SK-N-SH (cell line): ENCODE results near the gene PPP3CA. TPM values are rescaled to one million over a fixed set of nuclear protein-coding genes. Genes with fewer than 3 reads are reported as not detected.

Experiments used
- CTCF ChIA-PET: fragments of 300-600, 350-600 bp; formaldehyde crosslinking; extraction: SDS; loops from one replicate; lab custom pipeline; 2021; lab: Yijun Ruan, JAX
- POLR2A ChIA-PET: fragments of 350-600 bp; sonication (Branson Sonifier 250); formaldehyde crosslinking; extraction: SDS; loops from one replicate; lab custom pipeline; 2020; ENCODE audit warnings: antibody characterized with exemption, inconsistent platforms; lab: Yijun Ruan, JAX
- DNase-seq: peaks from one replicate; pipeline ENCODE4 v3.0.0; 2012
- H2AFZ ChIP-seq: fragments of 200-600 bp; sonication (generic); 2 replicates; pipeline ENCODE4 v1.8.1; 2016; ENCODE audit warnings: antibody characterized with exemption, mild to moderate bottlenecking, low read depth
- H3F3A ChIP-seq: fragments of 200-600 bp; sonication (generic); replicated peaks from 2 replicates; pipeline ENCODE3; 2016; ENCODE audit warnings: antibody characterized with exemption, mild to moderate bottlenecking; ENCODE audit not compliant: insufficient read depth
- H3K27ac ChIP-seq, 2 experiments: fragments of 200-500 bp in 1 of 2; fragments of 200-600 bp in 1 of 2; sonication (Bioruptor generic) in 1 of 2; sonication (generic), shearing (Covaris generic) in 1 of 2; 2 replicates each; pipeline versions ENCODE4 v1.5.1 to v1.6.1; 2014 to 2016; ENCODE audit warnings: low read depth in 2 of 2, inconsistent platforms in 1 of 2, low read length in 1 of 2, mild to moderate bottlenecking in 1 of 2, mixed read lengths in 1 of 2
- H3K27me3 ChIP-seq: fragments of 200-600 bp; sonication (generic), shearing (Covaris generic); 2 replicates; pipeline ENCODE4 v1.6.1; 2016; ENCODE audit warnings: mixed run types; ENCODE audit not compliant: insufficient read depth
- H3K36me3 ChIP-seq, 2 experiments: fragments of 200-500 bp in 1 of 2; fragments of 200-600 bp in 1 of 2; sonication (Bioruptor generic) in 1 of 2; sonication (generic) in 1 of 2; replicated peaks in 1 of 2; 2 replicates each; pipeline versions ENCODE3 to v1.5.1; 2014 to 2016; ENCODE audit warnings: low read length in 1 of 2, mild to moderate bottlenecking in 1 of 2; ENCODE audit not compliant: insufficient read depth in 2 of 2, control insufficient read depth in 1 of 2
- H3K4me1 ChIP-seq, 2 experiments: fragments of 200-500 bp in 1 of 2; fragments of 200-600 bp in 1 of 2; sonication (Bioruptor generic) in 1 of 2; sonication (generic), shearing (Covaris generic) in 1 of 2; 2 replicates each; pipeline versions ENCODE4 v1.5.1 to v1.6.1; 2014 to 2016; ENCODE audit warnings: low read depth in 1 of 2, low read length in 1 of 2, mixed run types in 1 of 2; ENCODE audit not compliant: insufficient read depth in 2 of 2, control insufficient read depth in 1 of 2
- H3K4me2 ChIP-seq: fragments of 200-600 bp; sonication (generic), shearing (Covaris generic); 2 replicates; pipeline ENCODE4 v1.6.1; 2017; ENCODE audit warnings: mixed run types
- H3K4me3 ChIP-seq, 2 experiments: fragments of 200-500 bp in 1 of 2; fragments of 200-600 bp in 1 of 2; sonication (Bioruptor generic) in 1 of 2; sonication (generic), shearing (Covaris generic) in 1 of 2; 2 replicates each; pipeline versions ENCODE4 v1.5.1 to v1.8.1; 2014 to 2016; ENCODE audit warnings: low read depth in 2 of 2, inconsistent platforms in 1 of 2, low read length in 1 of 2, mild to moderate bottlenecking in 1 of 2, mixed read lengths in 1 of 2, moderate library complexity in 1 of 2
- H3K79me2 ChIP-seq: fragments of 200-600 bp; sonication (generic); 2 replicates; pipeline ENCODE4 v1.8.1; 2017; ENCODE audit warnings: mild to moderate bottlenecking; ENCODE audit not compliant: insufficient read depth
- H3K9ac ChIP-seq: fragments of 200-600 bp; sonication (generic); 2 replicates; pipeline ENCODE4 v1.6.1; 2017; ENCODE audit warnings: mixed run types
- H3K9me2 ChIP-seq: fragments of 200-600 bp; sonication (generic); 2 replicates; pipeline ENCODE4 v1.6.1; 2017; ENCODE audit warnings: mixed run types
- H3K9me3 ChIP-seq: fragments of 200-600 bp; sonication (generic); 2 replicates; pipeline ENCODE4 v1.6.1; 2017; ENCODE audit warnings: mixed run types, mild to moderate bottlenecking, moderate library complexity
- H4K20me1 ChIP-seq: fragments of 200-600 bp; sonication (generic); 2 replicates; pipeline ENCODE4 v1.6.1; 2017; ENCODE audit warnings: mild to moderate bottlenecking, mixed run types; ENCODE audit not compliant: insufficient read depth
- CTCF ChIP-seq: fragments of 200-600 bp; sonication (generic); IDR thresholded peaks from 2 replicates; pipeline ENCODE4 v1.6.1; 2017; ENCODE audit warnings: antibody characterized with exemption, mild to moderate bottlenecking, moderate library complexity
- ELF1 ChIP-seq: IDR thresholded peaks from 2 replicates; pipeline ENCODE4 v1.4.0; 2012
- EP300 ChIP-seq, 2 experiments: IDR thresholded peaks; 2 replicates each; pipeline versions ENCODE4 v1.4.0 to v1.6.1; 2012; ENCODE audit warnings: borderline replicate concordance in 1 of 2, low read depth in 1 of 2, low read length in 1 of 2
- FOSL2 ChIP-seq: IDR thresholded peaks from 2 replicates; pipeline ENCODE4 v1.4.0; 2012; ENCODE audit warnings: low read depth, mild to moderate bottlenecking, moderate library complexity, borderline replicate concordance
- GABPA ChIP-seq: IDR thresholded peaks from 2 replicates; pipeline ENCODE4 v1.4.0; 2012; ENCODE audit warnings: low read depth, mild to moderate bottlenecking
- IRF3 ChIP-seq: fragments of 150-350 bp; IDR thresholded peaks from 2 replicates; pipeline ENCODE4 v1.6.1; 2016; ENCODE audit warnings: mild to moderate bottlenecking, low read depth, low read length
- JUND ChIP-seq: IDR thresholded peaks from 2 replicates; pipeline ENCODE4 v1.4.0; 2012
- RFX5 ChIP-seq: IDR thresholded peaks from 2 replicates; pipeline ENCODE4 v1.6.1; 2012; ENCODE audit warnings: mild to moderate bottlenecking, improper control_type of control experiment, low read length
- RXRA ChIP-seq: IDR thresholded peaks from 2 replicates; pipeline ENCODE4 v1.4.0; 2012; ENCODE audit warnings: low read depth, mild to moderate bottlenecking, borderline replicate concordance
- SMC3 ChIP-seq: IDR thresholded peaks from 2 replicates; pipeline ENCODE4 v1.6.1; 2012; ENCODE audit warnings: low read depth, low read length, improper control_type of control experiment
- TCF12 ChIP-seq: IDR thresholded peaks from 2 replicates; pipeline ENCODE4 v1.4.0; 2012
- TEAD4 ChIP-seq: IDR thresholded peaks from 2 replicates; pipeline ENCODE4 v1.4.0; 2012; ENCODE audit warnings: mild to moderate bottlenecking, borderline replicate concordance; ENCODE audit not compliant: insufficient read depth
- YY1 ChIP-seq: IDR thresholded peaks from 2 replicates; pipeline ENCODE4 v1.4.0; 2012; ENCODE audit warnings: low read depth, mild to moderate bottlenecking
- ZBTB33 ChIP-seq: IDR thresholded peaks from 2 replicates; pipeline ENCODE4 v1.4.0; 2012; ENCODE audit warnings: low read depth, borderline replicate concordance
- WGBS: methylation state at CpG from one replicate; pipeline ENCODE4 v1.1.6; 2017; ENCODE audit warnings: low lambda C conversion rate; 5-methylcytosine and 5-hydroxymethylcytosine counted together
- polyA plus RNA-seq, 3 experiments: library from polyadenylated mRNA; depleted of rRNA; stranded (reverse); fragments of >200 nt; gene quantifications; 2 replicates each; pipeline ENCODE4 v1.2.3, GENCODE V29; 2012
- TF ChIP-seq, protein P1 (sequence below): IDR thresholded peaks from 2 replicates; pipeline ENCODE4 v1.6.1; 2012; ENCODE audit warnings: mild to moderate bottlenecking, low read depth, low read length, moderate library complexity

Gene PPP3CA
- polyA plus RNA-seq, 1 of the 3 experiments (the other 2 are of a cell fraction): 10.7 TPM

DNA sequence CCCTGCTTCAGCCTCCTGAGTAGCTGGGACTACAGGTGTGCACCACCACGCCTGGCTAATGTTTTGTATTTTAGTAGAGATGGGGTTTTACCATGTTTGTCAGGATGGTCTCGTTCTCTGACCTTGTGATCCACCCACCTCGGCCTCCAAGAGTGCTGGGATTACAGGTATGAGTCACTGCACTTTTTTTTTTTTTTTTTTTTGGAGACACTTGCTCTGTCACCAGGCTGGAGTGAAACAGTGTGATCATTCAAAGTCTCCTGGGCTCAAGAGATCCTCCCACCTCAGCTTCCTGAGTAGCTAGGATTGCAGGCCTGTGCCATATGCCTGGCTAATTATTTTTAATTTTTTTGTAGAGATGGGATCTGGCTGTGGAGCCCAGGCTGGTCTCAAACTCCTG lies 338.8 kb downstream of the PPP3CA start:
- TF ChIP-seq ZBTB33 (no peak), EP300 (IDR thresholded peaks at IDR 0.05; ENCODE audit: borderline replicate concordance in 1 of 2, low read depth in 1 of 2, low read length in 1 of 2) (no peak)
- TF ChIP-seq, all 33 proteins: peak for 0
- no peaks in the 10 kb centered on the region for H4K20me1 ChIP-seq
- H3K27me3 ChIP-seq: no peaks in the 10 kb centered on the region
- H3K79me2 ChIP-seq: no peaks in the 10 kb centered on the region
- POLR2A ChIA-PET: no interaction called here
- no peak for DNase-seq
- H3F3A ChIP-seq: no peaks in the 10 kb centered on the region
- CTCF ChIA-PET: no interaction called here
- no peaks in the 10 kb centered on the region for H3K9me2 ChIP-seq
- H3K27ac ChIP-seq: no peak overlapping the region
- 80% methylated on average over 3 of the region's 3 CpGs for WGBS
- no peak overlapping the region for H3K9ac ChIP-seq
- H3K4me2 ChIP-seq: no peak overlapping the region
- H3K9me3 ChIP-seq: peaks cover 8% of the 10 kb centered on the region; the same call in 1 of the 2 replicates
- no peaks in the 10 kb centered on the region for H3K36me3 ChIP-seq
- H3K4me3 ChIP-seq: no peak overlapping the region
- peaks cover 0 to 5% of the 10 kb centered on the region in 2 experiments; a peak in 2 of 4 replicates for H3K4me1 ChIP-seq
- H2AFZ ChIP-seq: no peak overlapping the region

- POLR2A ChIA-PET: no interaction called here
- TF ChIP-seq, protein P1, sequence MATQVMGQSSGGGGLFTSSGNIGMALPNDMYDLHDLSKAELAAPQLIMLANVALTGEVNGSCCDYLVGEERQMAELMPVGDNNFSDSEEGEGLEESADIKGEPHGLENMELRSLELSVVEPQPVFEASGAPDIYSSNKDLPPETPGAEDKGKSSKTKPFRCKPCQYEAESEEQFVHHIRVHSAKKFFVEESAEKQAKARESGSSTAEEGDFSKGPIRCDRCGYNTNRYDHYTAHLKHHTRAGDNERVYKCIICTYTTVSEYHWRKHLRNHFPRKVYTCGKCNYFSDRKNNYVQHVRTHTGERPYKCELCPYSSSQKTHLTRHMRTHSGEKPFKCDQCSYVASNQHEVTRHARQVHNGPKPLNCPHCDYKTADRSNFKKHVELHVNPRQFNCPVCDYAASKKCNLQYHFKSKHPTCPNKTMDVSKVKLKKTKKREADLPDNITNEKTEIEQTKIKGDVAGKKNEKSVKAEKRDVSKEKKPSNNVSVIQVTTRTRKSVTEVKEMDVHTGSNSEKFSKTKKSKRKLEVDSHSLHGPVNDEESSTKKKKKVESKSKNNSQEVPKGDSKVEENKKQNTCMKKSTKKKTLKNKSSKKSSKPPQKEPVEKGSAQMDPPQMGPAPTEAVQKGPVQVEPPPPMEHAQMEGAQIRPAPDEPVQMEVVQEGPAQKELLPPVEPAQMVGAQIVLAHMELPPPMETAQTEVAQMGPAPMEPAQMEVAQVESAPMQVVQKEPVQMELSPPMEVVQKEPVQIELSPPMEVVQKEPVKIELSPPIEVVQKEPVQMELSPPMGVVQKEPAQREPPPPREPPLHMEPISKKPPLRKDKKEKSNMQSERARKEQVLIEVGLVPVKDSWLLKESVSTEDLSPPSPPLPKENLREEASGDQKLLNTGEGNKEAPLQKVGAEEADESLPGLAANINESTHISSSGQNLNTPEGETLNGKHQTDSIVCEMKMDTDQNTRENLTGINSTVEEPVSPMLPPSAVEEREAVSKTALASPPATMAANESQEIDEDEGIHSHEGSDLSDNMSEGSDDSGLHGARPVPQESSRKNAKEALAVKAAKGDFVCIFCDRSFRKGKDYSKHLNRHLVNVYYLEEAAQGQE: no peak
- no peak for TF ChIP-seq GABPA
- no peak for TF ChIP-seq SMC3
- TF ChIP-seq RFX5: no peak
- no peak for TF ChIP-seq JUND
- TF ChIP-seq CTCF: no peak
- no peak for TF ChIP-seq TCF12
- no peak for TF ChIP-seq YY1
- TF ChIP-seq RXRA: no peak
- TF ChIP-seq TEAD4: no peak
- no peak for TF ChIP-seq FOSL2
- TF ChIP-seq IRF3: no peak
- no peak for TF ChIP-seq ELF1
- no peak for TF ChIP-seq ZBTB33
- 68% methylated on average over 2 of the region's 2 CpGs for WGBS
These were observed 341.7 kb downstream of the PPP3CA start for GRCh38 chr4:101005659-101006058.

More at GRCh38 chr4:101005659-101006058, 341.7 kb downstream of the PPP3CA start:
- no peak overlapping the region for H3K4me2 ChIP-seq
- H3K4me3 ChIP-seq: no peak overlapping the region
- H3K4me1 ChIP-seq: peaks cover 0 to 5% of the 10 kb centered on the region in 2 experiments; a peak in 2 of 4 replicates
- no peaks in the 10 kb centered on the region for H3K79me2 ChIP-seq
- H3K9me3 ChIP-seq: peaks cover 8% of the 10 kb centered on the region; the same call in 1 of the 2 replicates
- no peak for DNase-seq
- H3K27me3 ChIP-seq: no peaks in the 10 kb centered on the region
- H3K9me2 ChIP-seq: no peaks in the 10 kb centered on the region
- H4K20me1 ChIP-seq: no peaks in the 10 kb centered on the region
- no peak overlapping the region for H3K27ac ChIP-seq
- no peaks in the 10 kb centered on the region for H3K36me3 ChIP-seq
- CTCF ChIA-PET: no interaction called here
- no peak overlapping the region for H2AFZ ChIP-seq
- no peaks in the 10 kb centered on the region for H3F3A ChIP-seq
- H3K9ac ChIP-seq: no peak overlapping the region
